HCT116 (cell line): ENCODE data around the gene C11orf21. TPM values are rescaled to one million over a fixed set of nuclear protein-coding genes. Genes with fewer than 3 reads are reported as not detected.

ENCODE experiments used
- ATAC-seq: fragments of 200-7000 bp; cut with Tn5 transposase; 2 replicates; pipeline ENCODE4 v1.9.1; 2020; ENCODE audit warnings: mild to moderate bottlenecking, moderate library complexity
- BruUV-seq: library from RNA; stranded (reverse); fragments of 400-500 nt; replicated peaks from 2 replicates; lab custom pipeline; 2021; lab: Mats Ljungman, UMichigan
- CTCF ChIA-PET: fragments of 300-600 bp; sonication (Branson Sonifier 250); formaldehyde crosslinking; loops from one replicate; lab custom pipeline; 2021; ENCODE audit warnings: antibody characterized with exemption; lab: Charles Lee
- POLR2A ChIA-PET: fragments of 300-600, 350-600 bp; sonication (Branson Sonifier 250); formaldehyde crosslinking; loops from one replicate; lab custom pipeline; 2021; ENCODE audit warnings: antibody characterized with exemption; lab: Charles Lee
- RAD21 ChIA-PET, 2 experiments: fragments of 300-600 bp; sonication (Branson Sonifier 250); formaldehyde crosslinking; loops; one replicate each; lab custom pipeline; 2023; ENCODE audit warnings: low total read pairs in 2 of 2; ENCODE audit not compliant: uncharacterized antibody in 2 of 2, unreplicated experiment in 2 of 2, low non-redundant PET in 1 of 2; lab: Charles Lee
- DNase-seq: peaks from one replicate; pipeline ENCODE4 v3.0.0-alpha.2; 2010; ENCODE audit warnings: low read depth, low spot score
- H2AFZ ChIP-seq: fragments of 200-600 bp; shearing (Covaris generic), sonication (generic); 2 replicates; pipeline ENCODE4 v1.6.1; 2017; ENCODE audit warnings: low read depth, mixed run types, mixed read lengths, antibody characterized with exemption, low read length; ENCODE audit not compliant: poor library complexity, severe bottlenecking
- H3K27ac ChIP-seq: 2 replicates; pipeline ENCODE4 v1.5.1; 2012; ENCODE audit warnings: low read depth, low read length
- H3K27me3 ChIP-seq: fragments of 200-600 bp; sonication (generic); 2 replicates; pipeline ENCODE4 v1.6.1; 2016; ENCODE audit warnings: mixed run types, low read length, mixed read lengths; ENCODE audit not compliant: insufficient read depth
- H3K36me3 ChIP-seq, 2 experiments: fragments of 200-500 bp in 1 of 2; fragments of 200-600 bp in 1 of 2; sonication (Bioruptor generic) in 1 of 2; sonication (generic) in 1 of 2; 2 replicates each; pipeline versions ENCODE4 v1.5.1 to v1.6.1; 2014 to 2016; ENCODE audit warnings: low read length in 2 of 2, inconsistent platforms in 1 of 2, mixed read lengths in 1 of 2, mixed run types in 1 of 2; ENCODE audit not compliant: insufficient read depth in 2 of 2, control insufficient read depth in 1 of 2
- H3K4me1 ChIP-seq, 2 experiments: fragments of 200-600 bp in 1 of 2; sonication (generic) in 1 of 2; 2 replicates each; pipeline versions ENCODE4 v1.5.1 to v1.6.1; 2012 to 2017; ENCODE audit warnings: low read length in 2 of 2, inconsistent platforms in 1 of 2, mild to moderate bottlenecking in 1 of 2, mixed read lengths in 1 of 2, mixed run types in 1 of 2, moderate library complexity in 1 of 2; ENCODE audit not compliant: insufficient read depth in 2 of 2, control insufficient read depth in 1 of 2
- H3K4me2 ChIP-seq: fragments of 200-600 bp; sonication (generic); 2 replicates; pipeline ENCODE4 v1.6.1; 2017; ENCODE audit warnings: mixed run types, low read length, mixed read lengths
- H3K4me3 ChIP-seq, 2 experiments: fragments of 200-600 bp in 1 of 2; sonication (generic) in 1 of 2; replicated peaks in 1 of 2; 2 replicates each; pipeline ENCODE4 v1.5.1; 2011 to 2016; ENCODE audit warnings: low read length in 2 of 2, control low read depth in 1 of 2, low read depth in 1 of 2, mild to moderate bottlenecking in 1 of 2, mixed read lengths in 1 of 2, mixed run types in 1 of 2
- H3K79me2 ChIP-seq: fragments of 200-600 bp; sonication (generic); 2 replicates; pipeline ENCODE4 v1.6.1; 2017; ENCODE audit warnings: mild to moderate bottlenecking, mixed run types, low read length, moderate library complexity, mixed read lengths; ENCODE audit not compliant: insufficient read depth
- H3K9ac ChIP-seq: fragments of 200-600 bp; sonication (generic); 2 replicates; pipeline ENCODE4 v1.6.1; 2016; ENCODE audit warnings: low read length, mixed read lengths
- H3K9me2 ChIP-seq: fragments of 200-600 bp; sonication (generic), shearing (Covaris generic); 2 replicates; pipeline ENCODE4 v1.6.1; 2017; ENCODE audit warnings: mixed run types, mild to moderate bottlenecking, moderate library complexity; ENCODE audit not compliant: insufficient read depth
- H3K9me3 ChIP-seq, 2 experiments: fragments of 200-500 bp in 1 of 2; fragments of 200-600 bp in 1 of 2; sonication (Bioruptor generic) in 1 of 2; sonication (generic) in 1 of 2; 2 replicates each; pipeline ENCODE4 v1.6.1; 2014 to 2017; ENCODE audit warnings: low read length in 2 of 2, mixed read lengths in 2 of 2, inconsistent platforms in 1 of 2, low read depth in 1 of 2, mild to moderate bottlenecking in 1 of 2, mixed run types in 1 of 2, moderate library complexity in 1 of 2; ENCODE audit not compliant: control insufficient read depth in 1 of 2, insufficient read depth in 1 of 2
- H4K20me1 ChIP-seq: fragments of 200-600 bp; sonication (generic), shearing (Covaris generic); 2 replicates; pipeline ENCODE4 v1.6.1; 2017; ENCODE audit warnings: mixed run types, mild to moderate bottlenecking, moderate library complexity; ENCODE audit not compliant: insufficient read depth
- ATF3 ChIP-seq: IDR thresholded peaks from 2 replicates; pipeline ENCODE4 v1.6.1; 2012
- CBX3 ChIP-seq: IDR thresholded peaks from 2 replicates; pipeline ENCODE4 v1.6.1; 2012; ENCODE audit warnings: low read depth
- ELF1 ChIP-seq: IDR thresholded peaks from 2 replicates; pipeline ENCODE4 v1.6.1; 2012; ENCODE audit warnings: low read depth, borderline replicate concordance
- EZH2 ChIP-seq: fragments of 200-600 bp; sonication (generic); IDR thresholded peaks from 2 replicates; pipeline ENCODE4 v1.6.1; 2017; ENCODE audit warnings: antibody characterized with exemption, mixed run types
- POLR2A ChIP-seq: IDR thresholded peaks from 2 replicates; pipeline ENCODE4 v1.7.0; 2011; ENCODE audit warnings: borderline replicate concordance; ENCODE audit not compliant: insufficient read depth, insufficient read length; ENCODE audit errors: extremely low read depth
- REST ChIP-seq: IDR thresholded peaks from 2 replicates; pipeline ENCODE4 v1.6.1; 2012; ENCODE audit warnings: low read depth
- SIN3A ChIP-seq: IDR thresholded peaks from 2 replicates; pipeline ENCODE4 v1.6.1; 2012; ENCODE audit warnings: low read depth
- SRF ChIP-seq: IDR thresholded peaks from 2 replicates; pipeline ENCODE4 v1.6.1; 2012; ENCODE audit warnings: low read depth
- intact Hi-C: fragments of 100-400 bp; cut with micrococcal nuclease; formaldehyde crosslinking; loops from 2 replicates; pipeline ENCODE4 v1.10.0; 2022
- total RNA-seq: library from RNA; stranded (reverse); gene quantifications from one replicate; pipeline ENCODE4 v1.2.1, GENCODE V29; 2021; ENCODE audit not compliant: unreplicated experiment

Gene C11orf21
- total RNA-seq, 1 experiment from 2014 or later, result not detected

GRCh38 chr11:2331404-2331803 lies 29.7 kb upstream of the C11orf21 start:
- H3K4me1 ChIP-seq, result no peaks in the 10 kb centered on the region
- peaks cover 0 to 4% of the 10 kb centered on the region in 2 experiments; a peak in 1 of 4 replicates for H3K9me3 ChIP-seq
- ChIA-PET POLR2A (no interaction called here), CTCF (no interaction called here), RAD21 (no interaction called here)
- no peak for TF ChIP-seq EZH2
- no peak for TF ChIP-seq REST
- TF ChIP-seq CBX3, result peak; percentile 61; the same call in 1 of the 2 replicates
- TF ChIP-seq ELF1, result no peak
- no peak for TF ChIP-seq POLR2A
- TF ChIP-seq ATF3, result no peak
- TF ChIP-seq SIN3A, result no peak
- no peak for TF ChIP-seq SRF
- H3K4me2 ChIP-seq, result no peak overlapping the region
- H4K20me1 ChIP-seq, result no peaks in the 10 kb centered on the region
- intact Hi-C loops, result no loop called here
- H2AFZ ChIP-seq, result no peak overlapping the region
- no peaks in the 10 kb centered on the region; the same call in 1 of the 2 replicates for H3K27me3 ChIP-seq
- H3K9ac ChIP-seq, result no peak overlapping the region
- no peaks in the 10 kb centered on the region for H3K9me2 ChIP-seq
- no TSS peak for BruUV-seq
- no peaks in the 10 kb centered on the region for H3K36me3 ChIP-seq
- H3K79me2 ChIP-seq, result no peaks in the 10 kb centered on the region
- H3K27ac ChIP-seq, result no peak overlapping the region
- no peak overlapping the region for H3K4me3 ChIP-seq
- ATAC-seq, result no peak
- no peak for DNase-seq
